HEK293 (cell line): ENCODE measurements around the gene OXNAD1.

Experiments
- CTCF ChIA-PET: fragments of 350-600 bp; formaldehyde crosslinking; extraction: SDS; loops from one replicate; lab custom pipeline; 2021; ENCODE audit warnings: antibody characterized with exemption; lab: Yijun Ruan, JAX
- POLR2A ChIA-PET: fragments of 300-600 bp; formaldehyde crosslinking; extraction: SDS; loops from one replicate; lab custom pipeline; 2020; ENCODE audit warnings: antibody characterized with exemption, inconsistent platforms; lab: Yijun Ruan, JAX
- H3K27ac ChIP-seq: fragments of 200-500 bp; sonication (Bioruptor generic); 2 replicates; pipeline ENCODE4 v1.5.1; 2014; ENCODE audit warnings: low read depth, low read length, control low read depth, inconsistent platforms; ENCODE audit errors: extremely low read depth
- H3K36me3 ChIP-seq, 2 experiments: fragments of 200-500 bp in 1 of 2; sonication (Bioruptor generic) in 1 of 2; 1 replicate in 1 of 2; 2 replicates in 1 of 2; pipeline ENCODE4 v1.5.1; 2014 to 2017; ENCODE audit warnings: inconsistent platforms in 2 of 2, low read length in 2 of 2; ENCODE audit not compliant: control insufficient read depth in 2 of 2, insufficient read depth in 1 of 2
- H3K4me1 ChIP-seq: fragments of 200-500 bp; sonication (Bioruptor generic); 2 replicates; pipeline ENCODE4 v1.5.1; 2014; ENCODE audit warnings: mild to moderate bottlenecking, low read length, inconsistent platforms; ENCODE audit not compliant: control insufficient read depth, insufficient read depth
- H3K4me3 ChIP-seq: 2 replicates; pipeline ENCODE4 v1.5.1; 2011; ENCODE audit warnings: low read depth, mild to moderate bottlenecking, control low read depth, low read length, moderate library complexity
- H3K9me3 ChIP-seq: fragments of 200-500 bp; sonication (Bioruptor generic); 2 replicates; pipeline ENCODE4 v1.5.1; 2014; ENCODE audit warnings: low read depth, low read length, inconsistent platforms; ENCODE audit not compliant: control insufficient read depth, insufficient read depth
- HOXA7 ChIP-seq: sonication (generic); formaldehyde crosslinking; IDR thresholded peaks from 2 replicates; pipeline ENCODE4 v1.8.1; 2022; ENCODE audit warnings: missing genetic modification reagents, borderline replicate concordance
- HOXD13 ChIP-seq: sonication (generic); formaldehyde crosslinking; IDR thresholded peaks from 2 replicates; pipeline ENCODE4 v1.8.0; 2022; ENCODE audit warnings: missing genetic modification reagents, borderline replicate concordance
- KLF9 ChIP-seq: fragments of 450-650 bp; formaldehyde crosslinking; IDR thresholded peaks from 2 replicates; pipeline ENCODE4 v1.5.1; 2016; ENCODE audit warnings: missing biosample characterization, missing genetic modification characterization, low read depth
- REPIN1 ChIP-seq: fragments of 450-650 bp; formaldehyde crosslinking; IDR thresholded peaks from 2 replicates; pipeline ENCODE4 v1.5.1; 2017; ENCODE audit warnings: missing biosample characterization, missing genetic modification characterization, low read depth
- ZNF112 ChIP-seq: fragments of 450-650 bp; formaldehyde crosslinking; IDR thresholded peaks from 2 replicates; pipeline ENCODE4 v1.5.0; 2017; ENCODE audit warnings: missing biosample characterization, missing genetic modification characterization
- ZNF114 ChIP-seq: fragments of 450-650 bp; formaldehyde crosslinking; IDR thresholded peaks from 2 replicates; pipeline ENCODE4 v1.5.0; 2017; ENCODE audit warnings: missing biosample characterization, missing genetic modification characterization
- ZNF169 ChIP-seq: fragments of 450-650 bp; formaldehyde crosslinking; IDR thresholded peaks from 2 replicates; pipeline ENCODE4 v1.5.1; 2016; ENCODE audit warnings: missing biosample characterization, missing genetic modification characterization
- ZNF214 ChIP-seq: fragments of 450-650 bp; formaldehyde crosslinking; IDR thresholded peaks from 2 replicates; pipeline ENCODE4 v1.5.1; 2017; ENCODE audit warnings: missing biosample characterization, mild to moderate bottlenecking, missing genetic modification characterization, borderline replicate concordance
- ZNF324 ChIP-seq: fragments of 450-650 bp; formaldehyde crosslinking; IDR thresholded peaks from 2 replicates; pipeline ENCODE4 v1.5.1; 2016; ENCODE audit warnings: missing biosample characterization, missing genetic modification characterization
- ZNF37A ChIP-seq: fragments of 450-650 bp; IDR thresholded peaks from 2 replicates; pipeline ENCODE4 v1.5.1; 2018; ENCODE audit warnings: missing biosample characterization, missing genetic modification characterization
- ZNF394 ChIP-seq: fragments of 450-650 bp; formaldehyde crosslinking; IDR thresholded peaks from 2 replicates; pipeline ENCODE4 v1.5.1; 2016; ENCODE audit warnings: missing biosample characterization, missing genetic modification characterization, mild to moderate bottlenecking, moderate library complexity, borderline replicate concordance
- ZNF433 ChIP-seq: fragments of 450-650 bp; formaldehyde crosslinking; IDR thresholded peaks from 2 replicates; pipeline ENCODE4 v1.5.1; 2016; ENCODE audit warnings: missing biosample characterization, missing genetic modification characterization, low read depth
- ZNF510 ChIP-seq: fragments of 450-650 bp; formaldehyde crosslinking; IDR thresholded peaks from 2 replicates; pipeline ENCODE4 v1.5.1; 2018; ENCODE audit warnings: mild to moderate bottlenecking, missing genetic modification characterization, missing biosample characterization; ENCODE audit not compliant: insufficient replicate concordance
- ZNF529 ChIP-seq: fragments of 450-650 bp; formaldehyde crosslinking; IDR thresholded peaks from 2 replicates; pipeline ENCODE4 v1.5.1; 2017; ENCODE audit warnings: missing genetic modification characterization, missing biosample characterization; ENCODE audit not compliant: insufficient replicate concordance
- ZNF548 ChIP-seq: fragments of 450-650 bp; formaldehyde crosslinking; IDR thresholded peaks from 2 replicates; pipeline ENCODE4 v1.5.1; 2016; ENCODE audit warnings: missing biosample characterization, missing genetic modification characterization
- ZNF623 ChIP-seq: fragments of 450-650 bp; formaldehyde crosslinking; IDR thresholded peaks from 2 replicates; pipeline ENCODE4 v1.5.1; 2016; ENCODE audit warnings: missing biosample characterization, missing genetic modification characterization
- ZNF624 ChIP-seq: fragments of 450-650 bp; formaldehyde crosslinking; IDR thresholded peaks from 2 replicates; pipeline ENCODE4 v1.5.1; 2017; ENCODE audit warnings: missing biosample characterization, missing genetic modification characterization
- ZNF776 ChIP-seq: fragments of 450-650 bp; formaldehyde crosslinking; IDR thresholded peaks from 2 replicates; pipeline ENCODE4 v1.5.0; 2017; ENCODE audit warnings: missing biosample characterization, missing genetic modification characterization, borderline replicate concordance
- ZNF777 ChIP-seq: fragments of 450-650 bp; formaldehyde crosslinking; IDR thresholded peaks from 2 replicates; pipeline ENCODE4 v1.5.1; 2017; ENCODE audit warnings: missing biosample characterization, missing genetic modification characterization, borderline replicate concordance
- TF ChIP-seq, protein P1 (sequence below): IDR thresholded peaks from 2 replicates; pipeline ENCODE4 v1.6.1; 2011; ENCODE audit warnings: mild to moderate bottlenecking, low read depth, low read length, borderline replicate concordance
- TF ChIP-seq, protein P2 (sequence below): fragments of 450-650 bp; formaldehyde crosslinking; IDR thresholded peaks from 2 replicates; pipeline ENCODE4 v1.5.1; 2016; ENCODE audit warnings: missing biosample characterization, missing genetic modification characterization
- TF ChIP-seq, protein P3 (sequence below): fragments of 450-650 bp; formaldehyde crosslinking; IDR thresholded peaks from 2 replicates; pipeline ENCODE4 v1.5.1; 2016; ENCODE audit warnings: missing biosample characterization, missing genetic modification characterization, borderline replicate concordance

Gene OXNAD1

DNA sequence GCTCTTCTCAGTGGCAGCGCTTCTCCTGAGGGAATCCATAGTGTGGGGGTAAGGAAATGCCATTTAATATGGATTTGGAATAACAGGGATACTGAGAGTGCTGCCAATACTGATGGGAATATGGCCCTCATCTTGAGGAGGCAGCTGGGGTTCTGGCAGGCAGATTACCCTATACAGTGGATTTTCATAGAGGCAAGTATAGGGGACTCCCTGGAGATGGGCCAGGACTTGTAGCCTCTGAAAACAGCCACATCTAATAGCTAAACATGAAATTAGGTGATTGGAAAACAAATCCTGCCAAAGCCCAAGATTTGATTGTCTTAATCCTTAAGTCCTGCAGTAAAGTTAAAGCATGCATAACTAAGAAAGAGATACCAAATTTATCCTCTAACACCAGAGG, 31.2 kb upstream of the OXNAD1 start:
- no peak overlapping the region for H3K4me3 ChIP-seq
- H3K9me3 ChIP-seq, result no peaks in the 10 kb centered on the region
- ChIA-PET POLR2A (no interaction called here), CTCF (interaction anchor here (0.7 to 1.1 kb wide), 2 partner anchors 24 to 139 kb away, joined by 3 read pairs; no protein-coding TSS in a partner anchor)
- no peak overlapping the region for H3K27ac ChIP-seq
- H3K4me1 ChIP-seq, result no peaks in the 10 kb centered on the region
- H3K36me3 ChIP-seq, result no peaks in the 10 kb centered on the region
- TF ChIP-seq ZNF112 (tag by site-specific recombination), result no peak
- TF ChIP-seq HOXA7 (CRISPR knock-in tag), result no peak
- TF ChIP-seq, protein P1, sequence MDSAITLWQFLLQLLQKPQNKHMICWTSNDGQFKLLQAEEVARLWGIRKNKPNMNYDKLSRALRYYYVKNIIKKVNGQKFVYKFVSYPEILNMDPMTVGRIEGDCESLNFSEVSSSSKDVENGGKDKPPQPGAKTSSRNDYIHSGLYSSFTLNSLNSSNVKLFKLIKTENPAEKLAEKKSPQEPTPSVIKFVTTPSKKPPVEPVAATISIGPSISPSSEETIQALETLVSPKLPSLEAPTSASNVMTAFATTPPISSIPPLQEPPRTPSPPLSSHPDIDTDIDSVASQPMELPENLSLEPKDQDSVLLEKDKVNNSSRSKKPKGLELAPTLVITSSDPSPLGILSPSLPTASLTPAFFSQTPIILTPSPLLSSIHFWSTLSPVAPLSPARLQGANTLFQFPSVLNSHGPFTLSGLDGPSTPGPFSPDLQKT, result no peak
- no peak for TF ChIP-seq HOXD13 (CRISPR knock-in tag)
- TF ChIP-seq, protein P2, sequence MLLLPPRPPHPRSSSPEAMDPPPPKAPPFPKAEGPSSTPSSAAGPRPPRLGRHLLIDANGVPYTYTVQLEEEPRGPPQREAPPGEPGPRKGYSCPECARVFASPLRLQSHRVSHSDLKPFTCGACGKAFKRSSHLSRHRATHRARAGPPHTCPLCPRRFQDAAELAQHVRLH (tag by site-specific recombination), result no peak

DNA sequence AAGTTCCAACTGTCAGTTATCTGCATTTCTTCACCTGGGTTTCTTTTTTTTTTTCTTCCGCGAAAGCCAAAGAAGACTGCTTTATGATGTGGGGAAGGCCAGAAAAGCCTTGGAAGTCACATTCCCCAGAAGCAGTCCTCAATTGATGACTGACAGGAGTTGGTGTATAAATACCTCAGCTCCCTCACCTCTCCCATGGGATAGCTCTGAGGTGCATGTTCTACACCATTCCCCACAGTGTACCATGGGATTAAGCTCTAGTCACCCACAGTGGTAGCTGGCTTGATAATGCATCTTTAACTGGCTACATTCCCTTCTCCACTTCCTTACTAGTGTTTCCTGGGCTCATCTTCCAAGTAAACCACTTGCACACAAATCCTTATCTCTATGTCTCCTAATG, 30.7 kb upstream of the OXNAD1 start:
- CTCF ChIA-PET, result interaction anchor here (0.7 to 1.1 kb wide), 2 partner anchors 25 to 139 kb away, joined by 3 read pairs; no protein-coding TSS in a partner anchor
- TF ChIP-seq KLF9, result no peak
- TF ChIP-seq ZNF37A (tag by site-specific recombination), result peak; percentile 93
- TF ChIP-seq ZNF548, result no peak
- POLR2A ChIA-PET, result no interaction called here

DNA sequence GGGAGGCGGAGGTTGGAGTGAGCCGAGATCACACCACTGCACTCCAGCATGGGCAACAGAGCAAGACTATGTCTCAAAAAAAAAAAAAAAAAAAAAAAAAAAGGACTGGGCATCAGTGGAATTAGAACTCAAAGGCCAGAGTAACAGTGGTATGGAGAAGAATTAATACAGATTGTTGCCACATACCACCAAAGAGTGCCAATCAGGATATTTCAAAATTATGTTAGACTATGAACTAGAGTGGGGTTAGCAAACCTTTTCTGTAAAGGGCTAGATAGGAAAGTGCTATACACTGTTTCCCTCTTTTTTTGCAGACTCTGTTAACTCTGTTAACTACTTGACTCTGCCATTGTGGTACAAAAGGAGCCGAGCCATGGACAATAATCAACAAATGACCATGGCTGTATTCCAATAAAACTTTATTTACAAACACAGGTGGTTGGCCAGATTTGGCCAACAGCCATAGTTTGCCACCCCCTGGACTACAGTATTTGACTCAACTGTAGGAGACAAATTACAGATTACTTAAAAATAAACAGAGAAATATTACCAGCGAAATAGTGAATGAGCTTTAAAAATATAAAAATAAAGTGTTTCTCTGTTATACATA, 28.9 kb upstream of the OXNAD1 start:
- CTCF ChIA-PET, result interaction anchor here (0.6 to 1.3 kb wide), 2 partner anchors 12 to 58 kb away, joined by 4 to 7 read pairs; no protein-coding TSS in a partner anchor
- no peak overlapping the region for H3K4me3 ChIP-seq
- no peaks in the 10 kb centered on the region for H3K36me3 ChIP-seq
- POLR2A ChIA-PET, result no interaction called here
- no peak overlapping the region for H3K27ac ChIP-seq
- no peaks in the 10 kb centered on the region for H3K9me3 ChIP-seq
- no peaks in the 10 kb centered on the region for H3K4me1 ChIP-seq
- TF ChIP-seq ZNF394 (tag by site-specific recombination), result no peak
- no peak for TF ChIP-seq ZNF169
- TF ChIP-seq ZNF433 (tag by site-specific recombination), result no peak
- no peak for TF ChIP-seq ZNF623 (tag by site-specific recombination)
- no peak for TF ChIP-seq ZNF776
- TF ChIP-seq, protein P3, sequence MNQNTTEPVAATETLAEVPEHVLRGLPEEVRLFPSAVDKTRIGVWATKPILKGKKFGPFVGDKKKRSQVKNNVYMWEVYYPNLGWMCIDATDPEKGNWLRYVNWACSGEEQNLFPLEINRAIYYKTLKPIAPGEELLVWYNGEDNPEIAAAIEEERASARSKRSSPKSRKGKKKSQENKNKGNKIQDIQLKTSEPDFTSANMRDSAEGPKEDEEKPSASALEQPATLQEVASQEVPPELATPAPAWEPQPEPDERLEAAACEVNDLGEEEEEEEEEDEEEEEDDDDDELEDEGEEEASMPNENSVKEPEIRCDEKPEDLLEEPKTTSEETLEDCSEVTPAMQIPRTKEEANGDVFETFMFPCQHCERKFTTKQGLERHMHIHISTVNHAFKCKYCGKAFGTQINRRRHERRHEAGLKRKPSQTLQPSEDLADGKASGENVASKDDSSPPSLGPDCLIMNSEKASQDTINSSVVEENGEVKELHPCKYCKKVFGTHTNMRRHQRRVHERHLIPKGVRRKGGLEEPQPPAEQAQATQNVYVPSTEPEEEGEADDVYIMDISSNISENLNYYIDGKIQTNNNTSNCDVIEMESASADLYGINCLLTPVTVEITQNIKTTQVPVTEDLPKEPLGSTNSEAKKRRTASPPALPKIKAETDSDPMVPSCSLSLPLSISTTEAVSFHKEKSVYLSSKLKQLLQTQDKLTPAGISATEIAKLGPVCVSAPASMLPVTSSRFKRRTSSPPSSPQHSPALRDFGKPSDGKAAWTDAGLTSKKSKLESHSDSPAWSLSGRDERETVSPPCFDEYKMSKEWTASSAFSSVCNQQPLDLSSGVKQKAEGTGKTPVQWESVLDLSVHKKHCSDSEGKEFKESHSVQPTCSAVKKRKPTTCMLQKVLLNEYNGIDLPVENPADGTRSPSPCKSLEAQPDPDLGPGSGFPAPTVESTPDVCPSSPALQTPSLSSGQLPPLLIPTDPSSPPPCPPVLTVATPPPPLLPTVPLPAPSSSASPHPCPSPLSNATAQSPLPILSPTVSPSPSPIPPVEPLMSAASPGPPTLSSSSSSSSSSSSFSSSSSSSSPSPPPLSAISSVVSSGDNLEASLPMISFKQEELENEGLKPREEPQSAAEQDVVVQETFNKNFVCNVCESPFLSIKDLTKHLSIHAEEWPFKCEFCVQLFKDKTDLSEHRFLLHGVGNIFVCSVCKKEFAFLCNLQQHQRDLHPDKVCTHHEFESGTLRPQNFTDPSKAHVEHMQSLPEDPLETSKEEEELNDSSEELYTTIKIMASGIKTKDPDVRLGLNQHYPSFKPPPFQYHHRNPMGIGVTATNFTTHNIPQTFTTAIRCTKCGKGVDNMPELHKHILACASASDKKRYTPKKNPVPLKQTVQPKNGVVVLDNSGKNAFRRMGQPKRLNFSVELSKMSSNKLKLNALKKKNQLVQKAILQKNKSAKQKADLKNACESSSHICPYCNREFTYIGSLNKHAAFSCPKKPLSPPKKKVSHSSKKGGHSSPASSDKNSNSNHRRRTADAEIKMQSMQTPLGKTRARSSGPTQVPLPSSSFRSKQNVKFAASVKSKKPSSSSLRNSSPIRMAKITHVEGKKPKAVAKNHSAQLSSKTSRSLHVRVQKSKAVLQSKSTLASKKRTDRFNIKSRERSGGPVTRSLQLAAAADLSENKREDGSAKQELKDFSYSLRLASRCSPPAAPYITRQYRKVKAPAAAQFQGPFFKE (tag by site-specific recombination), result no peak
- no peak for TF ChIP-seq ZNF624 (tag by site-specific recombination)
- no peak for TF ChIP-seq ZNF214 (tag by site-specific recombination)
- TF ChIP-seq REPIN1 (tag by site-specific recombination), result no peak
- no peak for TF ChIP-seq ZNF529
- TF ChIP-seq ZNF37A (tag by site-specific recombination), result no peak
- no peak for TF ChIP-seq ZNF114
- TF ChIP-seq ZNF777, result no peak
- no peak for TF ChIP-seq ZNF510 (tag by site-specific recombination)
- TF ChIP-seq ZNF324, result no peak

More for the DNA sequence above, 30.7 kb upstream of the OXNAD1 start:
- H3K4me1 ChIP-seq, result no peaks in the 10 kb centered on the region
- no peak overlapping the region for H3K4me3 ChIP-seq
- no peak overlapping the region for H3K27ac ChIP-seq
- no peaks in the 10 kb centered on the region for H3K36me3 ChIP-seq
- H3K9me3 ChIP-seq, result no peaks in the 10 kb centered on the region
